GM12801 (cell line): Measurements from ENCODE around the gene ZBTB7C.

Experiments used
- CTCF ChIP-seq: IDR thresholded peaks from one replicate; pipeline ENCODE4 v1.5.1; 2011; ENCODE audit warnings: control low read depth; ENCODE audit not compliant: insufficient read length; ENCODE audit errors: extremely low read depth

Gene ZBTB7C

GRCh38 chr18:47990981-47991380 is 418.2 kb downstream of the ZBTB7C start:
- TF ChIP-seq CTCF = no peak

- TF ChIP-seq CTCF = no peak
Measured at GRCh38 chr18:47987388-47987699, 421.8 kb downstream of the ZBTB7C start.

GRCh38 chr18:47986620-47987387 is 422.4 kb downstream of the ZBTB7C start:
- no peak for TF ChIP-seq CTCF

- no peak for TF ChIP-seq CTCF
Measured at GRCh38 chr18:47985866-47986265, 423.3 kb downstream of the ZBTB7C start.

- TF ChIP-seq CTCF = no peak
Measured at GRCh38 chr18:47984991-47985390, 424.2 kb downstream of the ZBTB7C start.

GRCh38 chr18:47983946-47984345 is 425.2 kb downstream of the ZBTB7C start:
- TF ChIP-seq CTCF = no peak

- TF ChIP-seq CTCF = no peak
Measured at GRCh38 chr18:47983055-47983454, 426.1 kb downstream of the ZBTB7C start.
